Subcutaneous abdominal adipose tissue (tissue), 5 donors: ENCODE measurements around the gene PTHLH.

Experiments used
- H3K27ac ChIP-seq: one replicate; pipeline ENCODE4 v1.7.0; 2013; ENCODE audit warnings: low read depth, mild to moderate bottlenecking, inconsistent platforms, low read length, moderate library complexity
- H3K27me3 ChIP-seq, 5 donors: one replicate each; pipeline ENCODE4 v1.7.0; 2013; ENCODE audit warnings: low read length in 5 of 5, inconsistent platforms in 1 of 5; ENCODE audit not compliant: control insufficient read depth in 5 of 5, insufficient read depth in 4 of 5
- H3K36me3 ChIP-seq, 5 donors: one replicate each; pipeline ENCODE4 v1.7.0; 2013; ENCODE audit warnings: low read length in 5 of 5; ENCODE audit not compliant: control insufficient read depth in 5 of 5, insufficient read depth in 5 of 5
- H3K4me1 ChIP-seq, 5 donors: one replicate each; pipeline ENCODE4 v1.7.0; 2013; ENCODE audit warnings: low read length in 5 of 5, mild to moderate bottlenecking in 3 of 5, moderate library complexity in 1 of 5; ENCODE audit not compliant: control insufficient read depth in 5 of 5, insufficient read depth in 5 of 5
- H3K4me3 ChIP-seq, 5 donors: one replicate each; pipeline ENCODE4 v1.7.0; 2013; ENCODE audit warnings: low read length in 5 of 5, low read depth in 1 of 5
- H3K9ac ChIP-seq, 5 donors: one replicate each; pipeline ENCODE4 v1.7.0; 2013; ENCODE audit warnings: low read length in 5 of 5, mild to moderate bottlenecking in 4 of 5, moderate library complexity in 3 of 5
- H3K9me3 ChIP-seq, 5 donors: one replicate each; pipeline ENCODE4 v1.7.0; 2013; ENCODE audit warnings: low read length in 5 of 5; ENCODE audit not compliant: control insufficient read depth in 5 of 5
- donor health status: healthy.
- donor health status: healthy.
- donor health status: healthy.
- donor health status: healthy.
- donor health status: healthy.

The PTHLH gene

GRCh38 chr12:27924350-27925135 lies 48.0 kb downstream of the PTHLH start:
- Histone ChIP-seq H3K9ac (no peak overlapping the region), H3K4me3 (no peak overlapping the region), H3K36me3 (no peaks in the 10 kb centered on the region), H3K4me1 (peaks cover 0 to 14% (median 9%) of the 10 kb centered on the region in 5 donors), H3K9me3 (no peaks in the 10 kb centered on the region), H3K27me3 (no peaks in the 10 kb centered on the region), H3K27ac (no peak overlapping the region)

- no peak overlapping the region for H3K9ac ChIP-seq
- H3K27me3 ChIP-seq = no peaks in the 10 kb centered on the region
- H3K27ac ChIP-seq = no peak overlapping the region
- H3K4me3 ChIP-seq = no peak overlapping the region
- H3K9me3 ChIP-seq = no peaks in the 10 kb centered on the region
- peaks cover 0 to 14% (median 9%) of the 10 kb centered on the region in 5 donors for H3K4me1 ChIP-seq
- no peaks in the 10 kb centered on the region for H3K36me3 ChIP-seq
Observed at GRCh38 chr12:27922531-27923139, 49.9 kb downstream of the PTHLH start.

- no peak overlapping the region for H3K4me3 ChIP-seq
- no peaks in the 10 kb centered on the region for H3K27me3 ChIP-seq
- H3K9me3 ChIP-seq = no peaks in the 10 kb centered on the region
- peaks cover 0 to 11% (median 9%) of the 10 kb centered on the region in 5 donors for H3K4me1 ChIP-seq
- H3K9ac ChIP-seq = no peak overlapping the region
- H3K36me3 ChIP-seq = no peaks in the 10 kb centered on the region
- H3K27ac ChIP-seq = no peak overlapping the region
Observed at GRCh38 chr12:27919671-27920235, 52.8 kb downstream of the PTHLH start.

GRCh38 chr12:27915536-27915935 lies 57.0 kb downstream of the PTHLH start:
- Histone ChIP-seq H3K9me3 (no peaks in the 10 kb centered on the region), H3K36me3 (no peaks in the 10 kb centered on the region), H3K27me3 (no peaks in the 10 kb centered on the region), H3K4me3 (no peak overlapping the region), H3K4me1 (no peaks in the 10 kb centered on the region), H3K27ac (no peak overlapping the region), H3K9ac (no peak overlapping the region)

DNA sequence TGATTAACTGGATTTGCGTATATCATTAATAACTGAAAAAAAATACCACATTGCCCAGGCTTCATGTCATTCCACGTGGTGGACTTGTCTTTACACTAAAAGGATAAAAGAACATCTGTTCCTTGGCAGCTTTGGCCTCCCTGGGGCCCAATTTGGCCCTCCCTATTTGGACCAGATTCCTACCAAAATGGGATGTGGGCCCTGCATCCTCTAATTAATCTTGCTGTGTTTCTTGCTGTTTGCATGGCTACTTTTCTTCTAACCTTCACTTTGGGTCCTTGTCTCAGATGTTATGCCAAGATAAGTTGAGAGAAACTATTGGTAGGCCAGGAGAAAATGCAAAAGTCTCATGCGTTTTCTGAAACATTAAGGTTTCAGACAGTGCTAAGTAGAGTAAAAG lies 57.5 kb downstream of the PTHLH start:
- Histone ChIP-seq H3K27me3 (no peaks in the 10 kb centered on the region), H3K9ac (no peak overlapping the region), H3K4me3 (no peak overlapping the region), H3K4me1 (no peaks in the 10 kb centered on the region), H3K36me3 (no peaks in the 10 kb centered on the region), H3K27ac (no peak overlapping the region), H3K9me3 (no peaks in the 10 kb centered on the region)

GRCh38 chr12:27913999-27914614 lies 58.4 kb downstream of the PTHLH start:
- Histone ChIP-seq H3K4me1 (no peaks in the 10 kb centered on the region), H3K27me3 (no peaks in the 10 kb centered on the region), H3K27ac (no peak overlapping the region), H3K9ac (no peak overlapping the region), H3K4me3 (no peak overlapping the region), H3K9me3 (no peaks in the 10 kb centered on the region), H3K36me3 (no peaks in the 10 kb centered on the region)

GRCh38 chr12:27911397-27911796 lies 61.1 kb downstream of the PTHLH start:
- Histone ChIP-seq H3K4me3 (no peak overlapping the region), H3K27ac (no peak overlapping the region), H3K27me3 (no peaks in the 10 kb centered on the region), H3K4me1 (no peaks in the 10 kb centered on the region), H3K9me3 (no peaks in the 10 kb centered on the region), H3K36me3 (no peaks in the 10 kb centered on the region), H3K9ac (no peak overlapping the region)
